Liver (tissue), 3 donors: ENCODE results near the gene UPK3A.

ENCODE experiments used
- ATF3 ChIP-seq: IDR thresholded peaks from 2 replicates; pipeline ENCODE4 v1.6.1; 2016; ENCODE audit warnings: antibody characterized with exemption
- CTCF ChIP-seq: fragments of 150-350 bp; IDR thresholded peaks from 2 replicates; pipeline ENCODE4 v1.5.1; 2017; ENCODE audit warnings: improper control_type of control experiment, low read depth, low read length; ENCODE audit not compliant: missing input control
- EGR1 ChIP-seq, 2 donors: IDR thresholded peaks; 2 replicates each; pipeline ENCODE4 v1.6.1; 2016 to 2018; ENCODE audit warnings: antibody characterized with exemption in 2 of 2, low read depth in 2 of 2
- GABPA ChIP-seq, 2 donors: IDR thresholded peaks in 1 of 2; conservative IDR thresholded peaks in 1 of 2; 2 replicates each; pipeline ENCODE4 v1.6.1; 2016; ENCODE audit warnings: antibody characterized with exemption in 2 of 2, mild to moderate bottlenecking in 1 of 2, moderate library complexity in 1 of 2
- HNF4G ChIP-seq: IDR thresholded peaks from 2 replicates; pipeline ENCODE4 v1.6.1; 2016; ENCODE audit warnings: antibody characterized with exemption
- JUND ChIP-seq, 2 donors: IDR thresholded peaks; 2 replicates each; pipeline ENCODE4 v1.6.1; 2016; ENCODE audit warnings: antibody characterized with exemption in 2 of 2
- REST ChIP-seq: IDR thresholded peaks from 2 replicates; pipeline ENCODE4 v1.6.1; 2016; ENCODE audit warnings: antibody characterized with exemption, mild to moderate bottlenecking
- RXRA ChIP-seq, 2 donors: IDR thresholded peaks; 2 replicates each; pipeline ENCODE4 v1.6.1; 2017 to 2018; ENCODE audit warnings: antibody characterized with exemption in 2 of 2, mild to moderate bottlenecking in 1 of 2
- SP1 ChIP-seq: IDR thresholded peaks from 2 replicates; pipeline ENCODE4 v1.6.1; 2018; ENCODE audit warnings: antibody characterized with exemption, mild to moderate bottlenecking
- TAF1 ChIP-seq: conservative IDR thresholded peaks from 2 replicates; pipeline ENCODE4 v1.6.1; 2016; ENCODE audit warnings: antibody characterized with exemption, mild to moderate bottlenecking
- ZBTB33 ChIP-seq: IDR thresholded peaks from 2 replicates; pipeline ENCODE4 v1.6.1; 2016; ENCODE audit warnings: antibody characterized with exemption
- donor health status: healthy.
- donor health status: healthy.

GRCh38 chr22:45259754-45260394 lies 24.9 kb upstream of the UPK3A start:
- TF ChIP-seq TAF1 (no peak), RXRA (IDR thresholded peaks at IDR 0.05) (no peak), JUND (IDR thresholded peaks at IDR 0.05) (no peak), CTCF (no peak), SP1 (no peak), GABPA (IDR thresholded peaks at IDR 0.05 in 1 of 2, conservative IDR thresholded peaks at IDR 0.05 in 1 of 2) (no peak), ZBTB33 (no peak), EGR1 (IDR thresholded peaks at IDR 0.05; ENCODE audit: low read depth in 2 of 2) (no peak), ATF3 (no peak), HNF4G (no peak), REST (no peak)
